NT2/D1 (cell line): ENCODE results near the gene TBC1D22A.

Source experiments
- DNase-seq: peaks from one replicate; pipeline ENCODE4 v3.0.0-alpha.2; 2011; ENCODE audit warnings: low read depth, low spot score
- H3K27me3 ChIP-seq: 2 replicates; pipeline ENCODE4 v1.6.0; 2011; ENCODE audit warnings: mild to moderate bottlenecking; ENCODE audit not compliant: insufficient read length, insufficient read depth
- H3K36me3 ChIP-seq: 2 replicates; pipeline ENCODE4 v1.6.1; 2011; ENCODE audit warnings: mild to moderate bottlenecking, low read length, mixed read lengths; ENCODE audit not compliant: insufficient read depth, insufficient read length
- H3K4me1 ChIP-seq: 2 replicates; pipeline ENCODE4 v1.5.1; 2011; ENCODE audit not compliant: insufficient read depth, insufficient read length
- H3K4me3 ChIP-seq: 2 replicates; pipeline ENCODE4 v1.5.1; 2011; ENCODE audit warnings: low read depth; ENCODE audit not compliant: insufficient read length
- H3K9ac ChIP-seq: 2 replicates; pipeline ENCODE4 v1.6.0; 2011; ENCODE audit warnings: low read depth; ENCODE audit not compliant: insufficient read length
- H3K9me3 ChIP-seq: 2 replicates; pipeline ENCODE4 v1.5.1; 2011; ENCODE audit warnings: mild to moderate bottlenecking, low read length; ENCODE audit not compliant: insufficient read depth
- SUZ12 ChIP-seq: IDR thresholded peaks from 2 replicates; pipeline ENCODE4 v1.6.1; 2011; ENCODE audit not compliant: insufficient read length, insufficient read depth; ENCODE audit errors: extremely low read depth
- YY1 ChIP-seq: IDR thresholded peaks from 2 replicates; pipeline ENCODE4 v1.6.1; 2011; ENCODE audit not compliant: insufficient read length, insufficient read depth
- ZNF274 ChIP-seq: IDR thresholded peaks from 2 replicates; pipeline ENCODE4 v1.6.1; 2011; ENCODE audit warnings: mild to moderate bottlenecking, low read depth, low read length

TBC1D22A gene

DNA sequence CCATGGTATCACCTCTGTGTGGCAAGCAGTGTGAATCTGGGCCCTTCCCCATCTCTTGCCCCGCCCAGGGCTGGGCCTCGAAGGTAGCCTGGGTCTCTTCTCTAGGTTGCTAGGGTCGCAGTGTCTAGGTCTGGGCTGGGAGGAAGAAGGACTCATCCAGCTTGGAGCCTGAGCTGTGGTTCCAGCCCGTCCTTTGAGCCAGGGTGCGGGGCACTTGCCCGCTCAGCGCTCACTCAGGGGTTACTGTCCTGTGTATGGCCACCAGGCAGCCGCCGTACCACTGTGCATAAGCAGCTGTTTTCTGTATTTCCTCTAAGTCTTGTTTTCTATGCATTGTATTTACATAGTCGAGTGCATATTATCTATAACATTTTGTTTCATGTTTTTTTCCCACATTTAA, 160.9 kb downstream of the TBC1D22A start:
- Histone ChIP-seq H3K9me3 (no peaks in the 10 kb centered on the region), H3K36me3 (peaks cover 8% of the 10 kb centered on the region), H3K27me3 (no peaks in the 10 kb centered on the region), H3K4me3 (no peak overlapping the region), H3K4me1 (peaks cover 3% of the 10 kb centered on the region), H3K9ac (no peak overlapping the region)
- TF ChIP-seq YY1 (no peak), ZNF274 (no peak), SUZ12 (no peak)
- no peak for DNase-seq

- Histone ChIP-seq H3K9ac (no peak overlapping the region), H3K27me3 (no peaks in the 10 kb centered on the region), H3K4me1 (peaks cover 3% of the 10 kb centered on the region), H3K36me3 (peaks cover 6% of the 10 kb centered on the region), H3K9me3 (no peaks in the 10 kb centered on the region), H3K4me3 (no peak overlapping the region)
- TF ChIP-seq SUZ12, result no peak
- TF ChIP-seq YY1, result no peak
- TF ChIP-seq ZNF274, result no peak
- no peak for DNase-seq
Observed at GRCh38 chr22:46925818-46926217, 163.4 kb downstream of the TBC1D22A start.

DNA sequence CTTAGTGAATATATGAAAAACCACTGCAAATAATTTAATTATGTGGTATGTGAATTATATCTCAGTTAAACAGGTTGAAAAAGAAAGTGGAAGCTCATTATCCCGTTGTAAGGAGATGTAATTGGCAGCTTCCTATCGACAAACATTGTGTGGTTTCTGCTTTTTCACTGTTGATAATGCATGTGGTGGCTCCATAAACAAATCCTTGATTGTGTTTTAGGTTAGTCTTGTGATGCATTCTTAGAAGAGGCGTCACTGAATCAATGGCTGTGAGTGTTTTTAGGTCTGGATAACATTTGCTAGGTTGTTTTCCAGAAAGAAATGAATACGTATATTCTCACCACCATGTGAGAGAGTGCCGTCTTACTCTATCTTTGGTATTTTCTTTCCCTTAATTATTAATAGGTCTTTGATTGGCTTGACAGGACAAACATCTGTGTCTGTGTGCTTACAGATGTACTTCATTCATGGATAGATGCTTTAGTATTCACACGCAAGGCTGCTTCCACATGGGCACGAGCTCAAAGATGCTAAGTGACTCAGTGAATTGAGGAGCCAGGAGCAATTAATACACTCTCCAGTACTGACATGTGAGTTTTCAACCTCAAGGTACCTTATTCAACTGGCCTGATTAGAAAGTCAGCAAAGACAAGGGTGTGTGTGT, 166.7 kb downstream of the TBC1D22A start:
- Histone ChIP-seq H3K9ac (no peak overlapping the region), H3K36me3 (peaks cover 6% of the 10 kb centered on the region), H3K4me1 (no peaks in the 10 kb centered on the region), H3K27me3 (no peaks in the 10 kb centered on the region), H3K4me3 (no peak overlapping the region), H3K9me3 (no peaks in the 10 kb centered on the region)
- TF ChIP-seq YY1 (no peak), ZNF274 (no peak), SUZ12 (no peak)
- no peak for DNase-seq

GRCh38 chr22:46929710-46930204, 167.3 kb downstream of the TBC1D22A start:
- Histone ChIP-seq H3K9ac (no peak overlapping the region), H3K36me3 (peaks cover 6% of the 10 kb centered on the region)
- TF ChIP-seq YY1, result no peak
- no peak for TF ChIP-seq ZNF274
- no peak for TF ChIP-seq SUZ12

DNA sequence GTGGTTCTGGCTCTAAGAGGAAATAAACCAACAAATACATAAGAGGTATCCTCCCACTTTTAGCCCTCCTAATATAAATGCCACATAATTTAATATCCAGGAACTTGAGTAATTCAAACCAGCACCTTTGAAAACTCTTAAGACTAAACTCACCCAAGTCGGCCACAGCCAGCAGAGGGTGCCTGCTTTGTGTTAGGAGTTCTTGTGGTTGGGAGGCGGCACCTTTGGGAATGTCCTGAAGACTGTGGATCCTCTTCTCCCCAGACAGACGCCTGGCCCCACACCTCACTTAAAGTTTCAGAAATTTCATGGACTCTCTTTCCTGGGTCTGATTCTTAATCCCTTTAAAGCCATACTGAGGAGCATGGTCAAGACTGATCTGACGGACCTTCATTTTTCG, 169.0 kb downstream of the TBC1D22A start:
- no peak for DNase-seq
- no peaks in the 10 kb centered on the region; the same call in 1 of the 2 replicates for H3K9me3 ChIP-seq
- H3K27me3 ChIP-seq, result no peaks in the 10 kb centered on the region
- H3K4me3 ChIP-seq, result no peak overlapping the region
- peaks cover 6% of the 10 kb centered on the region for H3K36me3 ChIP-seq
- no peaks in the 10 kb centered on the region for H3K4me1 ChIP-seq
- TF ChIP-seq ZNF274 (no peak), SUZ12 (no peak), YY1 (no peak)
- H3K9ac ChIP-seq, result no peak overlapping the region

More at GRCh38 chr22:46929710-46930204, 167.3 kb downstream of the TBC1D22A start:
- DNase-seq, result no peak
- Histone ChIP-seq H3K4me1 (no peaks in the 10 kb centered on the region), H3K4me3 (no peak overlapping the region), H3K9me3 (no peaks in the 10 kb centered on the region), H3K27me3 (no peaks in the 10 kb centered on the region)

DNA sequence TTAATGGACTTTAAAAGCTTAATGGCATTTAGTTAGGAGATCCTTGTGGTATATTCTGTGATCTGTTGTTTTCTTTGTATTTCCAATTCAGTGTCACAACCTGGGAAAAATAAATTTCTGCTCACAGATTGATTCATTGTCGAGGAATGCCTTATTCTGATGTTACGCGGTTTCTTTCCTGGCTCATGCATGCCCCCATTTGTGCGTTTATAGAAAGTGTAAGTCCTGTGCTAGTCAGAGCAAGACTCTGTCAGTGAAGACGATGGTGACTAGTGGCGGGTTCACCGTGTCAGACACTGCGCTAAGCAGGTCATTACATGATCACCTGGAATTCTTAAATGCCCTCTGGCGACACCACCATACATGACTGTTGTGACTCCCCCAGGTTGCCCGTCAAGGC, 169.4 kb downstream of the TBC1D22A start:
- Histone ChIP-seq H3K4me3 (no peak overlapping the region), H3K9ac (no peak overlapping the region), H3K4me1 (no peaks in the 10 kb centered on the region), H3K27me3 (no peaks in the 10 kb centered on the region), H3K9me3 (no peaks in the 10 kb centered on the region; the same call in 1 of the 2 replicates), H3K36me3 (peaks cover 6% of the 10 kb centered on the region)
- DNase-seq, result no peak
- TF ChIP-seq YY1 (no peak), ZNF274 (no peak)

DNA sequence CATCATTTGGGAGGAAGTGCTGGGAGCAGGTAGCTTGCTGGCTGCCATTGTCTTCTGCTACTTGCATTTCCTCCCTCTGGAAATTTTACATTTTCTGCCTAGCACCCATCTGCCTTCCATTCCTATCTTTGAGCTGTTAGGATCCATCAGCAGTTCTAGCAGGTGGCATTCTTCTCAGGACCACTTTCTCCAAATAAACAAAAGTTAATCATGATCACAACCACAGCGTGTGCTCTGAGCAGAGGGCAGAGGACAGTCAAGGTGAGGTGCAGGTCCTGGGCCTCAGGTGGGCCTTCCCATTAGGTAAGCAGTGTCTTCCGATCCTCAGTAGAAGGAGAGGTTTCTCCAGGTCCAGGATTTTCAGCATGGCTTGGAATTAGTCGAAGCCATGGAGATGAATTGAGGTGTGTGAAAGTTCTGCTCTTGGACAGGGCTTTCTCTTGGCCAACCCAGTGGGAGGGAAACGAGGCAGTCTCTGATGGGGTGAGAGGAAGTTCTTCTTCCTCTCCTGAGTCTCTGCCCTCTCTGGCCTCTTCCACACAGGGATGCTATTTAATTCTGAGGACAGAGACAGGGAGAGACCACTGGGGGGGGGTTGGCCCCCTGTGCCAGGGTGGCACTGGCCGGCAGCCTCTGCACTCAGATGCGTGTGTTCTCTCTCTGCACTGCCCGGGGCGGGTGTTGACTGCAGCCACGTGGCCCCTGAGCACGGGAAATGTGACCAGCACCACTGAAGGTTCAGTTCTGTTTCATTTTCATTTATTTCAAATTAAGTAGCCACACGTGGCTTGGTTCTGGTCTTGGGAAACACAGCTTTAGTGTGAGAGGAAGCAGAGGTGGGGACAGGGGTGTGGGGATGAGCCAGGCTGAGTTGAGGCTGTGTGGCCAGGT, 170.8 kb downstream of the TBC1D22A start:
- no peak for DNase-seq
- no peaks in the 10 kb centered on the region; the same call in 1 of the 2 replicates for H3K9me3 ChIP-seq
- H3K4me3 ChIP-seq, result no peak overlapping the region
- H3K9ac ChIP-seq, result no peak overlapping the region
- H3K27me3 ChIP-seq, result no peaks in the 10 kb centered on the region
- H3K36me3 ChIP-seq, result peaks cover 6% of the 10 kb centered on the region
- no peak for TF ChIP-seq YY1
- TF ChIP-seq SUZ12, result no peak
- no peak for TF ChIP-seq ZNF274
- H3K4me1 ChIP-seq, result no peaks in the 10 kb centered on the region
